ENCODE data around the gene ZNF789.
A peak's percentile ranks its signal among the peaks of the same experiment; 100 is the strongest.
"Not testable (repeated sequence)": the region's sequence is repeated elsewhere in the genome, so short reads cannot be mapped to it uniquely, and the experiment has no call there.

The ZNF789 gene

DNA sequence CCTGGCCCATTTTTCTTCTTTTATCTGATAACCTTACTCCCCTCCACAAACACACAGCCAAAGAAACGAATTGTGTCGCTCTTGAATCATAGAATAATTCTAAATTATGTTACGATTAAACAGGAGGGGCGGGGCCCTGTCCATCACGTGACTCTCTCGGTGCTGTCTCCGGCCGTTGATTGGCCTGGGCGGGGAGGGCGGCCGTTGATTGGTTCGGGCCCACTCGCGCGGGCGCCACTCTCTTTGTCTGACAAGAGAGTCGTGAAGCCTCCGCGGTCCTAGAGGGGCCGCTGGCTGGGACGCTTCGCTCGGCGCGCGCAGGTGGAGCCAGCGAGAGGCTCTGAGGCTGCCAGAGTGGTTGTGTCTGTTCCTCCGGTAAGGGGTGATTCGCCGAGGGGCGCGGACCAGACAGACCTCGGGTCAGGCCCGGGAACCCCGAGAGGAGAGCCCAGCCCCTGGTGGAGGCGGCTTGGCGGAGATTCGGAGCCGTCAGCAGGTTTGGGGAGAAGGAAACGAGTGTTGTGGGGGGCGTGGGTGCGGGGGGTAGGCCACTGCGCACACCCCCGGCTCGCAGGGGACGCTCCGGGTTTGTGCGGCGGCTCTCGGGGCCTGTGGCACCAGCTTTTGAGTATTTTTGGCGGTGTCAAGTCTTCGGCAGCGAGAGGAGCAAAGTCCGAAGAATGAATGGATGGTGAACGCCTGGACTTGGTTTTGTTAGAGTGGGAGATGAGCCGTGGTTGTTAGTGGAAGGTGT lies at the start of gene ZNF789:
TSS of gene ZNF789 (plus strand) at position 330 of the 754 bp plus-strand sequence. CDS start 3,567 bp downstream, outside the sequence.
- peak within 1 kb of the TSS; percentile 96 for H3K4me3 ChIP-seq (ENCODE audit: low read depth, low read length)
- TF ChIP-seq, protein P1, sequence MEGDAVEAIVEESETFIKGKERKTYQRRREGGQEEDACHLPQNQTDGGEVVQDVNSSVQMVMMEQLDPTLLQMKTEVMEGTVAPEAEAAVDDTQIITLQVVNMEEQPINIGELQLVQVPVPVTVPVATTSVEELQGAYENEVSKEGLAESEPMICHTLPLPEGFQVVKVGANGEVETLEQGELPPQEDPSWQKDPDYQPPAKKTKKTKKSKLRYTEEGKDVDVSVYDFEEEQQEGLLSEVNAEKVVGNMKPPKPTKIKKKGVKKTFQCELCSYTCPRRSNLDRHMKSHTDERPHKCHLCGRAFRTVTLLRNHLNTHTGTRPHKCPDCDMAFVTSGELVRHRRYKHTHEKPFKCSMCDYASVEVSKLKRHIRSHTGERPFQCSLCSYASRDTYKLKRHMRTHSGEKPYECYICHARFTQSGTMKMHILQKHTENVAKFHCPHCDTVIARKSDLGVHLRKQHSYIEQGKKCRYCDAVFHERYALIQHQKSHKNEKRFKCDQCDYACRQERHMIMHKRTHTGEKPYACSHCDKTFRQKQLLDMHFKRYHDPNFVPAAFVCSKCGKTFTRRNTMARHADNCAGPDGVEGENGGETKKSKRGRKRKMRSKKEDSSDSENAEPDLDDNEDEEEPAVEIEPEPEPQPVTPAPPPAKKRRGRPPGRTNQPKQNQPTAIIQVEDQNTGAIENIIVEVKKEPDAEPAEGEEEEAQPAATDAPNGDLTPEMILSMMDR (IDR thresholded peaks at IDR 0.05; ENCODE audit: low read depth, low read length, missing control alignments), result no peak
- in situ Hi-C loops (cut with HindIII; ENCODE audit: low sequenced_read_pairs), result no loop called here
- DNase-seq (ENCODE audit: low read depth), result peak; percentile 85

DNA sequence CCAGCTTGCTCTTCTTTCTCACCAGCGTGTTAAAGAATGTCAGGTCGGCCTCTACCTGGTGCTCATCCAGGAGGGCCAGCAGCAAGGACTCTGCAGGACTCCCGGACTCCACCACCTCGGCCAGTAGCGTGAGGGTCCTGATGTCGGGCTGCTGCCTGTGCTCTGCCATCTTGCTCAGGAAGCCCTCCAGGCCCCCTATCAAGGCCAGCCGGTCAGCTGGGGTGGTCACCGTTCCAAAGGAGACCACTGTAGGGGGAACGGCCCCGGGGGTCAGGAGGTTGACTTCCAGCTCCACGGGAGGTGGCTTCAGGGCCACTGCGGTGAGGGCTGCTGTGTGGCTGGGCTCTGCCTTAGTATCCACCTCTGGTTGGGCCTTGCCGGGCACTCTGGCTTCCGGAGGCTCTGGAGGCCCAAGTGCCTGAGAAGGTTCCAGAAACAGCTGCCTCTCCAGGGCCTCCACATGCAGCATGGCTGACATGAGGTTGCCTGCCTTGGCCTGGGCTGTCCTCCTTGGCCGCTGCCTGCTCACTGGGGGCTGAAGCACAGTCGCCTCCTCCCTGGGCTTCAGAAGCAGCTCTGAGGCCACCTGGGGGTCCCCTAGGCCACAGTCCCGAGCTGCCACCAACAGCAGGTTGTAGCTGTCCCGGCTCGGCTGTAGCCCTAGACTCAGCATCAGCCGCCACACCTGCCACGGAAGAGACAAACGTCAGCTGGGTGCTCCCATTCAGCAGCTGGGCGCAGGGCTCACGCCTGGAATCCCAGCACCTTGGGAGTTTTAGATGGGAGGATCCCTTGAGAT lies 47.6 kb upstream of the ZNF789 start:
- DNase-seq (ENCODE audit: low read depth), result no peak
- TF ChIP-seq, protein P1 (IDR thresholded peaks at IDR 0.05; ENCODE audit: low read depth, low read length, missing control alignments), result no peak
- H3K4me3 ChIP-seq (ENCODE audit: low read depth, low read length), result no peak overlapping the region
- in situ Hi-C loops (cut with HindIII; ENCODE audit: low sequenced_read_pairs), result no loop called here

DNA sequence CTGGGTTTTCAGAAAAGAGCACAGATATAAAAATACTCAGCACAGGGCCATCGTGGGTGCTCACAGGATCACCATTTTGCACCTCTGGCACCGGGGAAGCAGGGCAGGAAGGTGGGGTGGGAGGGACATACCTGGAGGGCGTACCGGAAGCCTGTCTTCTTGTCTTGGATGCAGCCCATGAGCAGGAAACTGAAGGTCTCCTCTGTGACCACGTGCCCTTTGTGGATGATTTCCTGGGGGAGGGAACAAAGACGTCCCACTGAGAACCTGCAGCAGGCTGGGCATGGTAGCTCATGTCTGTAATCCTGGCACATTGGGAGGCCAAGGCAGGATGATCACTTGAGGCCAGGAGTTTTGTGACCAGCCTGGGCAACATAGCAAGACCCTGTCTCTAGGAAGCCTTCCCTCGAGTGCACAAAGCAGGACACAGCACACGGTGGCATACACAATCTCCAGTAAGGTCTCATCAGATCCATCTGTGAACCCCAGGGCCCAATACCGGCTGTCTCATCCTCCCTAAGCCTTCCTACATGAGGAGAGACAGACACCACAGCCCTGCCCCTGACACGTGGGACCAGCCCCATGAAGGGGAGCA lies 43.6 kb upstream of the ZNF789 start:
- in situ Hi-C loops (cut with HindIII; ENCODE audit: low sequenced_read_pairs), result no loop called here
- TF ChIP-seq, protein P1 (IDR thresholded peaks at IDR 0.05; ENCODE audit: low read depth, low read length, missing control alignments), result no peak
- H3K4me3 ChIP-seq (ENCODE audit: low read depth, low read length), result no peak overlapping the region
- no peak for DNase-seq (ENCODE audit: low read depth)

DNA sequence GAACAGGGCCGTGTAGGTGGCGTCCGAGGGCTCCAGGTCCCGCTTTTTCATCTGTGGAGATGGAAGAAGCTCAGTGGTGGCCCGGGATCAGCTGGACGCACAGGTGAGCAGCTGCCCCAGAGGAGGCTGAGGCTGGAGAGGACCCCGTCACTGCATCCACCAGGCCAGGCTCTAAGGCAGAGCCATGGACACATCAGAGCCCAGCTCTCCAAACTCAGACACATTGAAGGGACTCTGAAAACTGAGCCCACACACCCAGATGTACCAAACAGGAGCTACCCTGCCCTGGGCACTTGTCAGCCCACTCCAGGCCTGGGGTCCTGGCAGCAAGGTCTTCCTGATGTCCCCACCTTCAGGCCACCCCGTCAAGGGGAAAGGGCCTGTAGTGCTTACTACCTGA lies 42.9 kb upstream of the ZNF789 start:
- no peak overlapping the region for H3K4me3 ChIP-seq (ENCODE audit: low read depth, low read length)
- no peak for DNase-seq (ENCODE audit: low read depth)
- TF ChIP-seq, protein P1 (IDR thresholded peaks at IDR 0.05; ENCODE audit: low read depth, low read length, missing control alignments), result no peak
- in situ Hi-C loops (cut with HindIII; ENCODE audit: low sequenced_read_pairs), result no loop called here

DNA sequence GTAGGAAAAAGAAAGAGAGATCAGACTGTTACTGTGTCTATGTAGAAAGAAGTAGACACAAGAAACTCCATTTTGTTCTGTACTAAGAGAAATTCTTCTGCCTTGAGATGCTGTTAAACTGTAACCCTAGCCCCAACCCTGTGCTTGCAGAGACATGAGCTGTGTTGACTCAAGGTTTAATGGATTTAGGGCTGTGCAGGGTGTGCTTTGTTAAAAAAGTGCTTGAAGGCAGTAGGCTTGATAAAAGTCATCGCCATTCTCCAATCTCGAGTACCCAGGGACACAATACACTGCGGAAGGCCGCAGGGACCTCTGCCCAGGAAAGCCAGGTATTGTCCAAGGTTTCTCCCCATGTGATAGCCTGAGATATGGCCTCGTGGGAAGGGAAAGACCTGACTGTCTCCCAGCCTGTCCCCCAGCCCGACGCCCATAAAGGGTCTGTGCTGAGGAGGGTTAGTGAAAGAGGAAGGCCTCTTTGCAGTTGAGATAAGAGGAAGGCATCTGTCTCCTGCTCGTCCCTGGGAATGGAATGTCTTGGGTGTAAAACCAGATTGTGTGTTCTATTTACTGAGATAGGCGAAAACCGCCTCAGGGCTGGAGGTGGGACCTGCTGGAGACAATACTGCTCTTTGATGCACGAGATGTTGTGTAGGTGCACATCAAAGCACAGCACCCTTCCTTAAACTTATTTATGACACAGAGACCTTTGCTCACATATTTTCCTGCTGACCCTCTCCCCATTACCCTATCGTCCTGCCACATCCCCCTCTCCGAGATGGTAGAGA lies 40.7 kb upstream of the ZNF789 start:
- DNase-seq (ENCODE audit: low read depth); in situ Hi-C loops (cut with HindIII; ENCODE audit: low sequenced_read_pairs): not testable (repeated sequence)

DNA sequence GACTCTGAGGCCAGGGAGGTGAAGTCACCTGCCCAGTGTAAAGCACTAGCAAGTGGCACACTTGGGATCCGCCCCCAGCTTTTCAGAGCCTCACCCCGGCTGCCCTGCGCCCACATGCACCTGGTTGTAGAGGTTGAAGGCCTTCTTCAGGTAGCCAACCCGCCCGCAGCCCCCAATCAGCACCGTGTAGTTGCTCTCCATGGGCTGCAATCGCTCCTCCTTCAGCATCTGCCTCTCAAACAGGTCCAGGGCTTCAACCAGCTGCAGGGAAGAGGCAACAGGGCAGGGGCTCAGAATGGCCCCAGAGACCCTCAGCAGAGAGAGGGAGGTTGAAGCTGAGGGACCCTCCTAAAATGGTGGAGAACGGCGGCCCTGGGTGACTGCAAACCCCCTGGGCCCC lies 39.5 kb upstream of the ZNF789 start:
- in situ Hi-C loops (cut with HindIII; ENCODE audit: low sequenced_read_pairs), result no loop called here
- DNase-seq (ENCODE audit: low read depth), result no peak
- no peak overlapping the region for H3K4me3 ChIP-seq (ENCODE audit: low read depth, low read length)
- TF ChIP-seq, protein P1 (IDR thresholded peaks at IDR 0.05; ENCODE audit: low read depth, low read length, missing control alignments), result no peak

More for the DNA sequence above, 40.7 kb upstream of the ZNF789 start:
- not testable (repeated sequence) for H3K4me3 ChIP-seq (ENCODE audit: low read depth, low read length)
